ENCODE data around the gene IKZF2.

IKZF2 gene

DNA sequence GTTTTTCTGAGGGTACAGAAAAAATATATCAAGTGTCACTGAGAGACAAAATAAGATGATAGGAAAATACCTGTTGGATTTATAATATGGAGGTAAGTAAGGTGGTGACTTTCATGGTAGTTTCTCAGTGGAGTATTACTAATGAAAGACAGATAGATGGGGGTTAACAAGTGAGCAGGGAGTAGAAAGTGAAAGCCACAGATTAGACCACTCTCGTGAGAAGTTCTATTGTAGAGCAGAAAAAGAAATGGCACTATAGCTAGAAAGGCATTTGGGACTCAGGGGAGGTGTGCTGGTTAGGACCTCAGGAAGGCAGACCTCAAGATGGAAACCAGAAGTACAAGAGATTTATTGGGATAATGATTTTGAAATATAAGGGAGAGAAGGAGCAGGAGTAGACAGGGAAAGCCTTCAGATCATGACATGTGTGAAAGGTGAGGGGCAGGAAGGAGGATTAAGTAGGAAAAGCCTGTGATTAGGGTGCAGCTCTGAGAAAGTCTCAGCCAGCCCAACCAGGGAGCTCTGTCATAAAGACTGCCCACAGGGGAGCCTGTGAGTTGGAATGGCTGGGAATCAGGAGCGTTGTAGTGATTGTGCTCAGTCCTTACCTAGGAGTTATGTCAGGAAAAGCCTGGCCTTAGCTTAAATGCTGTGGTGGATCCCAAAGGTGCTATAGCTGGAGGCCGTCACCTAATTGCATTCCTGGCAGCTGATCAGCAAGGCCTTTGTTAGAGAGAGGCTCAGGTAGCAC lies 198.1 kb downstream of the IKZF2 start:
- peak; percentile 63 for DNase-seq

GRCh38 chr2:212949786-212950185 lies 201.6 kb downstream of the IKZF2 start:
- DNase-seq, result no peak

All from islet precursor cell (in vitro differentiated cells).